Measurements from ENCODE around the gene SEC14L3. TPM values are rescaled to one million over a fixed set of nuclear protein-coding genes. Genes with fewer than 3 reads are reported as not detected.

SEC14L3 gene
- total RNA-seq, 1 donor from 2014 or later = not detected

- no peak for DNase-seq (ENCODE audit: low spot score in 2 of 2, unreplicated experiment in 2 of 2)
- Mint-ChIP-seq H3K9me3 (peaks cover 3% of the 10 kb centered on the region), H3K27me3 (ENCODE audit: low read depth) (peaks cover 5% of the 10 kb centered on the region), H3K4me3 (no peak overlapping the region), H3K36me3 (no peaks in the 10 kb centered on the region), H3K4me1 (no peaks in the 10 kb centered on the region), H3K27ac (no peak overlapping the region)
- TF ChIP-seq CTCF (IDR thresholded peaks at IDR 0.05; ENCODE audit: unreplicated experiment) = no peak
Measured at GRCh38 chr22:30513462-30513861, 41.6 kb upstream of the SEC14L3 start.

- no peak for TF ChIP-seq CTCF (IDR thresholded peaks at IDR 0.05; ENCODE audit: unreplicated experiment)
- Mint-ChIP-seq H3K27ac (no peak overlapping the region), H3K27me3 (ENCODE audit: low read depth) (peaks cover 4% of the 10 kb centered on the region), H3K4me1 (no peaks in the 10 kb centered on the region), H3K4me3 (no peak overlapping the region), H3K36me3 (no peaks in the 10 kb centered on the region), H3K9me3 (peaks cover 3% of the 10 kb centered on the region)
- DNase-seq (ENCODE audit: low spot score in 2 of 2, unreplicated experiment in 2 of 2) = no peak
Measured at GRCh38 chr22:30511911-30512310, 40.1 kb upstream of the SEC14L3 start.

GRCh38 chr22:30511109-30511508 lies 39.3 kb upstream of the SEC14L3 start:
- H3K9me3 Mint-ChIP-seq = peaks cover 3% of the 10 kb centered on the region
- TF ChIP-seq CTCF (IDR thresholded peaks at IDR 0.05; ENCODE audit: unreplicated experiment) = no peak
- H3K4me1 Mint-ChIP-seq = no peaks in the 10 kb centered on the region
- H3K27me3 Mint-ChIP-seq (ENCODE audit: low read depth) = peaks cover 7% of the 10 kb centered on the region
- no peak for DNase-seq (ENCODE audit: low spot score in 2 of 2, unreplicated experiment in 2 of 2)
- H3K27ac Mint-ChIP-seq = no peak overlapping the region
- no peaks in the 10 kb centered on the region for H3K36me3 Mint-ChIP-seq
- H3K4me3 Mint-ChIP-seq = no peak overlapping the region

- Mint-ChIP-seq H3K27ac (no peak overlapping the region), H3K36me3 (no peaks in the 10 kb centered on the region), H3K9me3 (peaks cover 1% of the 10 kb centered on the region), H3K27me3 (ENCODE audit: low read depth) (peaks cover 14% of the 10 kb centered on the region), H3K4me1 (no peaks in the 10 kb centered on the region), H3K4me3 (no peak overlapping the region)
- DNase-seq (ENCODE audit: low spot score in 2 of 2, unreplicated experiment in 2 of 2) = no peak
- TF ChIP-seq CTCF (IDR thresholded peaks at IDR 0.05; ENCODE audit: unreplicated experiment) = no peak
Measured at GRCh38 chr22:30508216-30508615, 36.4 kb upstream of the SEC14L3 start.

GRCh38 chr22:30507670-30508069 lies 35.9 kb upstream of the SEC14L3 start:
- Mint-ChIP-seq H3K27ac (no peak overlapping the region), H3K4me1 (no peaks in the 10 kb centered on the region), H3K36me3 (no peaks in the 10 kb centered on the region), H3K9me3 (no peaks in the 10 kb centered on the region), H3K27me3 (ENCODE audit: low read depth) (peaks cover 13% of the 10 kb centered on the region), H3K4me3 (no peak overlapping the region)
- TF ChIP-seq CTCF (IDR thresholded peaks at IDR 0.05; ENCODE audit: unreplicated experiment) = no peak
- no peak for DNase-seq (ENCODE audit: low spot score in 2 of 2, unreplicated experiment in 2 of 2)

- Mint-ChIP-seq H3K27me3 (ENCODE audit: low read depth) (peaks cover 15% of the 10 kb centered on the region), H3K9me3 (no peaks in the 10 kb centered on the region), H3K4me3 (no peak overlapping the region), H3K27ac (no peak overlapping the region), H3K4me1 (no peaks in the 10 kb centered on the region), H3K36me3 (no peaks in the 10 kb centered on the region)
- TF ChIP-seq CTCF (IDR thresholded peaks at IDR 0.05; ENCODE audit: unreplicated experiment) = no peak
- DNase-seq (ENCODE audit: low spot score in 2 of 2, unreplicated experiment in 2 of 2) = no peak
Measured at GRCh38 chr22:30506507-30506968, 34.7 kb upstream of the SEC14L3 start.
